HG02571 (cell line): ENCODE results near the gene TMEM163.

Experiments
- ATAC-seq: cut with Tn5 transposase; IDR thresholded peaks from one replicate; pipeline ENCODE4 v1.9.1; 2021; ENCODE audit warnings: mild to moderate bottlenecking, moderate library complexity; ENCODE audit not compliant: unreplicated experiment

TMEM163 gene

GRCh38 chr2:134460583-134460998, 258.2 kb downstream of the TMEM163 start:
- peak; percentile 72 for ATAC-seq

- no peak for ATAC-seq
Observed at GRCh38 chr2:134459706-134460406, 258.9 kb downstream of the TMEM163 start.

- no peak for ATAC-seq
Observed at GRCh38 chr2:134458950-134459349, 259.9 kb downstream of the TMEM163 start.

GRCh38 chr2:134458473-134458853, 260.3 kb downstream of the TMEM163 start:
- no peak for ATAC-seq

- ATAC-seq = no peak
Observed at GRCh38 chr2:134457765-134458472, 260.9 kb downstream of the TMEM163 start.

- ATAC-seq = no peak
Observed at GRCh38 chr2:134457353-134457752, 261.4 kb downstream of the TMEM163 start.

- no peak for ATAC-seq
Observed at GRCh38 chr2:134455426-134455825, 263.4 kb downstream of the TMEM163 start.

- no peak for ATAC-seq
Observed at GRCh38 chr2:134454931-134455330, 263.9 kb downstream of the TMEM163 start.

- ATAC-seq = no peak
Observed at GRCh38 chr2:134454426-134454825, 264.4 kb downstream of the TMEM163 start.

- no peak for ATAC-seq
Observed at GRCh38 chr2:134453973-134454372, 264.8 kb downstream of the TMEM163 start.

GRCh38 chr2:134453476-134453875, 265.3 kb downstream of the TMEM163 start:
- no peak for ATAC-seq

GRCh38 chr2:134452042-134452733, 266.6 kb downstream of the TMEM163 start:
- ATAC-seq = no peak

- ATAC-seq = no peak
Observed at GRCh38 chr2:134451347-134451630, 267.5 kb downstream of the TMEM163 start.

- ATAC-seq = no peak
Observed at GRCh38 chr2:134449751-134450513, 268.9 kb downstream of the TMEM163 start.

GRCh38 chr2:134449157-134449556, 269.6 kb downstream of the TMEM163 start:
- no peak for ATAC-seq

GRCh38 chr2:134448650-134449049, 270.1 kb downstream of the TMEM163 start:
- ATAC-seq = no peak

GRCh38 chr2:134447669-134448068, 271.1 kb downstream of the TMEM163 start:
- ATAC-seq = no peak

- no peak for ATAC-seq
Observed at GRCh38 chr2:134446383-134447017, 272.3 kb downstream of the TMEM163 start.

- no peak for ATAC-seq
Observed at GRCh38 chr2:134445985-134446382, 272.8 kb downstream of the TMEM163 start.

- ATAC-seq = no peak
Observed at GRCh38 chr2:134445116-134445515, 273.7 kb downstream of the TMEM163 start.
